CD8-positive, alpha-beta memory T cell (primary cell): ENCODE results near the gene APP. TPM values are rescaled to one million over a fixed set of nuclear protein-coding genes. Genes with fewer than 3 reads are reported as not detected.

Source experiments
- CTCF ChIA-PET: fragments of 350-600 bp; sonication (Branson Sonifier 250); formaldehyde crosslinking; loops from one replicate; lab custom pipeline; 2021; ENCODE audit warnings: antibody characterized with exemption; lab: Charles Lee
- POLR2A ChIA-PET: fragments of 350-600 bp; sonication (Branson Sonifier 250); formaldehyde crosslinking; loops from one replicate; lab custom pipeline; 2021; ENCODE audit warnings: antibody characterized with exemption; lab: Charles Lee
- DNase-seq, 5 donors: peaks; one replicate each; pipeline versions ENCODE4 v3.0.0 to v3.0.0-alpha.2; 2020 to 2022; ENCODE audit warnings: mixed read lengths in 1 of 5
- H3K27ac ChIP-seq: one replicate; pipeline ENCODE4 v1.7.0; 2013; ENCODE audit warnings: low read depth, mild to moderate bottlenecking, low read length, moderate library complexity
- H3K27me3 ChIP-seq: 2 replicates; pipeline ENCODE4 v1.7.0; 2013; ENCODE audit warnings: low read length, mild to moderate bottlenecking; ENCODE audit not compliant: insufficient read depth, poor library complexity, severe bottlenecking
- H3K36me3 ChIP-seq: 2 replicates; pipeline ENCODE4 v1.7.0; 2013; ENCODE audit warnings: mild to moderate bottlenecking, low read length, moderate library complexity; ENCODE audit not compliant: insufficient read depth
- H3K4me1 ChIP-seq: 2 replicates; pipeline ENCODE4 v1.7.0; 2013; ENCODE audit warnings: mild to moderate bottlenecking, low read length, moderate library complexity; ENCODE audit not compliant: insufficient read depth
- H3K4me3 ChIP-seq: 2 replicates; pipeline ENCODE4 v1.7.0; 2013; ENCODE audit warnings: mild to moderate bottlenecking, low read length
- H3K9me3 ChIP-seq: 2 replicates; pipeline ENCODE4 v1.7.0; 2013; ENCODE audit warnings: mild to moderate bottlenecking, low read length
- H3K27ac Mint-ChIP-seq, 8 donors: one replicate each; pipeline ENCODE4 v1.8.0; 2020 to 2021; ENCODE audit warnings: mixed read lengths in 8 of 8, mild to moderate bottlenecking in 6 of 8, inconsistent platforms in 3 of 8, moderate library complexity in 3 of 8
- H3K27me3 Mint-ChIP-seq, 2 donors: one replicate each; pipeline ENCODE4 v1.8.0; 2020 to 2021; ENCODE audit warnings: mixed read lengths in 2 of 2, mild to moderate bottlenecking in 1 of 2, moderate library complexity in 1 of 2
- H3K36me3 Mint-ChIP-seq, 3 donors: one replicate each; pipeline ENCODE4 v1.8.0; 2020 to 2021; ENCODE audit warnings: mixed read lengths in 3 of 3, inconsistent platforms in 1 of 3, mild to moderate bottlenecking in 1 of 3
- H3K4me1 Mint-ChIP-seq, 3 donors: one replicate each; pipeline ENCODE4 v1.8.0; 2020 to 2021; ENCODE audit warnings: mixed read lengths in 3 of 3, inconsistent platforms in 1 of 3, mild to moderate bottlenecking in 1 of 3
- H3K4me3 Mint-ChIP-seq, 7 donors: one replicate each; pipeline ENCODE4 v1.8.0; 2020 to 2021; ENCODE audit warnings: mixed read lengths in 7 of 7, mild to moderate bottlenecking in 6 of 7, moderate library complexity in 4 of 7, inconsistent platforms in 2 of 7
- H3K9me3 Mint-ChIP-seq, 5 donors: one replicate each; pipeline ENCODE4 v1.8.0; 2020 to 2022; ENCODE audit warnings: mixed read lengths in 5 of 5, mild to moderate bottlenecking in 3 of 5, moderate library complexity in 2 of 5, inconsistent platforms in 1 of 5
- polyA plus RNA-seq: library from polyadenylated mRNA; unstranded; fragments of 300-500 nt; fragmentation: Illumina TruSeq; gene quantifications from one replicate; pipeline ENCODE4 v1.2.3, GENCODE V29; 2021
- total RNA-seq, 2 experiments: library from RNA; stranded (reverse); gene quantifications; one replicate each; pipeline ENCODE4 v1.2.3, GENCODE V29; 2021

APP gene
- total and polyA plus RNA-seq, 3 experiments from 2014 or later, result 5.3 to 15.3 (median 15.2) TPM

GRCh38 chr21:26191609-26192008, 21.0 kb upstream of the APP start:
- Histone ChIP-seq H3K27ac (no peak overlapping the region), H3K9me3 (no peaks in the 10 kb centered on the region), H3K36me3 (no peaks in the 10 kb centered on the region), H3K27me3 (no peaks in the 10 kb centered on the region), H3K4me3 (no peak overlapping the region), H3K4me1 (no peaks in the 10 kb centered on the region)
- ChIA-PET POLR2A (no interaction called here), CTCF (interaction anchor here (1.7 kb wide), 1 partner anchor 21 kb away, joined by 4 read pairs; no protein-coding TSS in a partner anchor)
- Mint-ChIP-seq H3K27ac (no peak overlapping the region), H3K4me1 (no peaks in the 10 kb centered on the region), H3K9me3 (peaks cover 0 to 8% (median 2%) of the 10 kb centered on the region in 5 donors), H3K27me3 (no peaks in the 10 kb centered on the region), H3K4me3 (no peak overlapping the region), H3K36me3 (no peaks in the 10 kb centered on the region)
- no peak for DNase-seq

- no peaks in the 10 kb centered on the region for H3K36me3 Mint-ChIP-seq
- no peak overlapping the region for H3K4me3 Mint-ChIP-seq
- no peak for DNase-seq
- H3K4me1 ChIP-seq, result no peaks in the 10 kb centered on the region
- no peaks in the 10 kb centered on the region for H3K9me3 ChIP-seq
- no peaks in the 10 kb centered on the region for H3K4me1 Mint-ChIP-seq
- no peak overlapping the region for H3K27ac ChIP-seq
- no peak overlapping the region for H3K27ac Mint-ChIP-seq
- POLR2A ChIA-PET, result no interaction called here
- peaks cover 0 to 8% (median 5%) of the 10 kb centered on the region in 5 donors for H3K9me3 Mint-ChIP-seq
- H3K27me3 Mint-ChIP-seq, result no peaks in the 10 kb centered on the region
- H3K27me3 ChIP-seq, result no peaks in the 10 kb centered on the region
- no peaks in the 10 kb centered on the region for H3K36me3 ChIP-seq
- CTCF ChIA-PET, result no interaction called here
- no peak overlapping the region for H3K4me3 ChIP-seq
Measured at GRCh38 chr21:26188422-26188821, 17.9 kb upstream of the APP start.

GRCh38 chr21:26185446-26185845, 14.9 kb upstream of the APP start:
- Mint-ChIP-seq H3K4me3 (no peak overlapping the region), H3K27me3 (no peaks in the 10 kb centered on the region), H3K36me3 (no peaks in the 10 kb centered on the region), H3K4me1 (no peaks in the 10 kb centered on the region), H3K9me3 (peaks cover 0 to 6% (median 2%) of the 10 kb centered on the region in 5 donors), H3K27ac (no peak overlapping the region)
- no peak for DNase-seq
- H3K4me1 ChIP-seq, result no peaks in the 10 kb centered on the region
- no peaks in the 10 kb centered on the region for H3K36me3 ChIP-seq
- no peaks in the 10 kb centered on the region for H3K27me3 ChIP-seq
- H3K4me3 ChIP-seq, result no peak overlapping the region
- no peak overlapping the region for H3K27ac ChIP-seq
- ChIA-PET POLR2A (no interaction called here), CTCF (no interaction called here)
- no peaks in the 10 kb centered on the region for H3K9me3 ChIP-seq

GRCh38 chr21:26185021-26185420, 14.5 kb upstream of the APP start:
- Mint-ChIP-seq H3K9me3 (peaks cover 0 to 6% (median 2%) of the 10 kb centered on the region in 5 donors), H3K36me3 (no peaks in the 10 kb centered on the region), H3K27ac (no peak overlapping the region), H3K4me1 (no peaks in the 10 kb centered on the region), H3K4me3 (no peak overlapping the region), H3K27me3 (peaks cover 0 to 2% of the 10 kb centered on the region in 2 donors)
- Histone ChIP-seq H3K4me3 (no peak overlapping the region), H3K36me3 (no peaks in the 10 kb centered on the region), H3K4me1 (no peaks in the 10 kb centered on the region), H3K27me3 (no peaks in the 10 kb centered on the region), H3K9me3 (no peaks in the 10 kb centered on the region), H3K27ac (no peak overlapping the region)
- no peak for DNase-seq
- CTCF ChIA-PET, result no interaction called here
- POLR2A ChIA-PET, result no interaction called here

- Mint-ChIP-seq H3K4me3 (no peak overlapping the region), H3K4me1 (no peaks in the 10 kb centered on the region), H3K27me3 (peaks cover 4 to 15% of the 10 kb centered on the region in 2 donors), H3K27ac (no peak overlapping the region), H3K36me3 (no peaks in the 10 kb centered on the region), H3K9me3 (peaks cover 0 to 3% (median 0%) of the 10 kb centered on the region in 5 donors)
- no peaks in the 10 kb centered on the region for H3K36me3 ChIP-seq
- CTCF ChIA-PET, result no interaction called here
- no peaks in the 10 kb centered on the region for H3K27me3 ChIP-seq
- no peaks in the 10 kb centered on the region for H3K9me3 ChIP-seq
- POLR2A ChIA-PET, result no interaction called here
- no peak for DNase-seq
- H3K27ac ChIP-seq, result no peak overlapping the region
- no peak overlapping the region for H3K4me3 ChIP-seq
- no peaks in the 10 kb centered on the region for H3K4me1 ChIP-seq
Measured at GRCh38 chr21:26179501-26179900, 8.9 kb upstream of the APP start.

- no peak for DNase-seq
- H3K36me3 Mint-ChIP-seq, result no peaks in the 10 kb centered on the region
- POLR2A ChIA-PET, result no interaction called here
- Histone ChIP-seq H3K9me3 (no peaks in the 10 kb centered on the region), H3K27ac (no peak overlapping the region), H3K27me3 (no peaks in the 10 kb centered on the region), H3K36me3 (no peaks in the 10 kb centered on the region), H3K4me1 (no peaks in the 10 kb centered on the region), H3K4me3 (no peak overlapping the region)
- H3K9me3 Mint-ChIP-seq, result no peaks in the 10 kb centered on the region
- H3K27ac Mint-ChIP-seq, result no peak overlapping the region
- H3K4me3 Mint-ChIP-seq, result no peak overlapping the region
- CTCF ChIA-PET, result no interaction called here
- peaks cover 13 to 25% of the 10 kb centered on the region in 2 donors for H3K27me3 Mint-ChIP-seq
- no peaks in the 10 kb centered on the region for H3K4me1 Mint-ChIP-seq
Measured at GRCh38 chr21:26177746-26178426, 7.3 kb upstream of the APP start.

GRCh38 chr21:26177187-26177586, 6.6 kb upstream of the APP start:
- Mint-ChIP-seq H3K27me3 (peaks cover 13 to 25% of the 10 kb centered on the region in 2 donors), H3K4me3 (no peak overlapping the region), H3K36me3 (no peaks in the 10 kb centered on the region), H3K9me3 (no peaks in the 10 kb centered on the region), H3K27ac (no peak overlapping the region), H3K4me1 (no peaks in the 10 kb centered on the region)
- H3K9me3 ChIP-seq, result no peaks in the 10 kb centered on the region
- ChIA-PET POLR2A (no interaction called here), CTCF (interaction anchor here (0.9 kb wide), 1 partner anchor 13 kb away, joined by 3 read pairs; no protein-coding TSS in a partner anchor)
- H3K4me1 ChIP-seq, result no peaks in the 10 kb centered on the region
- H3K4me3 ChIP-seq, result no peak overlapping the region
- no peak overlapping the region for H3K27ac ChIP-seq
- H3K27me3 ChIP-seq, result no peaks in the 10 kb centered on the region
- no peak for DNase-seq
- no peaks in the 10 kb centered on the region for H3K36me3 ChIP-seq

- ChIA-PET POLR2A (interaction anchor here (0.7 kb wide), 1 partner anchor 83 kb away, joined by 5 read pairs; no protein-coding TSS in a partner anchor), CTCF (interaction anchor here (0.8 to 2.7 kb wide), 2 partner anchors 12 to 20 kb away, joined by 4 to 10 read pairs; no protein-coding TSS in a partner anchor)
- Histone ChIP-seq H3K27me3 (no peaks in the 10 kb centered on the region), H3K36me3 (no peaks in the 10 kb centered on the region), H3K27ac (no peak overlapping the region), H3K4me1 (peaks cover 10% of the 10 kb centered on the region), H3K9me3 (no peaks in the 10 kb centered on the region), H3K4me3 (peak overlapping the region; percentile 62)
- Mint-ChIP-seq H3K36me3 (no peaks in the 10 kb centered on the region), H3K4me3 (peak overlapping the region; percentile 73 to 87 (median 78)), H3K9me3 (no peaks in the 10 kb centered on the region), H3K4me1 (peaks cover 12 to 23% (median 19%) of the 10 kb centered on the region in 3 donors), H3K27ac (peak overlapping the region in 2 of 8 donors; percentile 35 to 54), H3K27me3 (peaks cover 17 to 46% of the 10 kb centered on the region in 2 donors)
- DNase-seq, result no peak
Measured at GRCh38 chr21:26171258-26172100, 909 bp upstream of the APP start.
